HepG2 (cell line): ENCODE results near the gene CNP. TPM values are rescaled to one million over a fixed set of nuclear protein-coding genes. Genes with fewer than 3 reads are reported as not detected.

Experiments used
- ATF3 ChIP-seq: sonication (generic); formaldehyde crosslinking; IDR thresholded peaks from 2 replicates; pipeline ENCODE4 v1.4.0; 2020; ENCODE audit warnings: missing genetic modification reagents
- E2F2 ChIP-seq: sonication (generic); formaldehyde crosslinking; IDR thresholded peaks from 2 replicates; pipeline ENCODE4 v1.4.0; 2020; ENCODE audit warnings: missing genetic modification reagents, borderline replicate concordance
- FOXA3 ChIP-seq: IDR thresholded peaks from 2 replicates; pipeline ENCODE4 v1.6.1; 2016; ENCODE audit warnings: missing genetic modification reagents, missing compliant biosample characterization
- GRHL1 ChIP-seq: sonication (generic); formaldehyde crosslinking; conservative IDR thresholded peaks from 2 replicates; pipeline ENCODE4 v1.8.0; 2022; ENCODE audit warnings: missing genetic modification reagents
- HIC2 ChIP-seq: sonication (generic); formaldehyde crosslinking; IDR thresholded peaks from 2 replicates; pipeline ENCODE4 v1.9.0; 2022; ENCODE audit warnings: low read depth, missing genetic modification reagents
- JDP2 ChIP-seq: sonication (generic); formaldehyde crosslinking; IDR thresholded peaks from 2 replicates; pipeline ENCODE4 v1.8.1; 2022; ENCODE audit warnings: missing genetic modification reagents, borderline replicate concordance
- KDM2A ChIP-seq: sonication (generic); formaldehyde crosslinking; IDR thresholded peaks from 2 replicates; pipeline ENCODE4 v1.4.0; 2020; ENCODE audit warnings: low read depth, missing genetic modification reagents, borderline replicate concordance
- TAF15 ChIP-seq: fragments of 200-400 bp; formaldehyde crosslinking; IDR thresholded peaks from one replicate; pipeline ENCODE4 v1.6.1; 2018; ENCODE audit warnings: mild to moderate bottlenecking, low read depth, low read length; ENCODE audit not compliant: poor library complexity, severe bottlenecking
- TFAP4 ChIP-seq: sonication (generic); IDR thresholded peaks from 2 replicates; pipeline ENCODE4 v1.6.1; 2016; ENCODE audit warnings: low read depth, borderline replicate concordance
- ZFYVE20 ChIP-seq: sonication (generic); formaldehyde crosslinking; IDR thresholded peaks from 2 replicates; pipeline ENCODE4 v1.8.0; 2023; ENCODE audit warnings: low read depth, mild to moderate bottlenecking, moderate library complexity, missing genetic modification reagents, borderline replicate concordance
- ZNF121 ChIP-seq: sonication (generic); formaldehyde crosslinking; IDR thresholded peaks from 2 replicates; pipeline ENCODE4 v1.5.0; 2020; ENCODE audit warnings: mild to moderate bottlenecking, missing genetic modification reagents
- ZNF136 ChIP-seq: sonication (generic); formaldehyde crosslinking; IDR thresholded peaks from 2 replicates; pipeline ENCODE4 v1.8.1; 2022; ENCODE audit warnings: low read depth, mild to moderate bottlenecking, moderate library complexity, missing genetic modification reagents
- ZNF234 ChIP-seq: sonication (generic); formaldehyde crosslinking; conservative IDR thresholded peaks from 2 replicates; pipeline ENCODE4 v1.5.1; 2020; ENCODE audit warnings: mild to moderate bottlenecking, missing genetic modification reagents
- ZNF253 ChIP-seq: sonication (generic); formaldehyde crosslinking; IDR thresholded peaks from 2 replicates; pipeline ENCODE4 v1.8.0; 2022; ENCODE audit warnings: mild to moderate bottlenecking, missing genetic modification reagents, borderline replicate concordance
- ZNF562 ChIP-seq: sonication (generic); formaldehyde crosslinking; IDR thresholded peaks from 2 replicates; pipeline ENCODE4 v1.8.0; 2022; ENCODE audit warnings: missing genetic modification reagents, borderline replicate concordance
- ZNF704 ChIP-seq: sonication (generic); formaldehyde crosslinking; IDR thresholded peaks from 2 replicates; pipeline ENCODE4 v1.8.1; 2023; ENCODE audit warnings: mild to moderate bottlenecking, inconsistent platforms, moderate library complexity, missing genetic modification reagents, borderline replicate concordance
- ZNF775 ChIP-seq: sonication (generic); formaldehyde crosslinking; IDR thresholded peaks from 2 replicates; pipeline ENCODE4 v1.4.0; 2020; ENCODE audit warnings: missing genetic modification reagents, mild to moderate bottlenecking, moderate library complexity, borderline replicate concordance
- polyA plus RNA-seq, 8 experiments: library from polyadenylated mRNA; depleted of rRNA in 3 of 8; stranded (reverse) in 7 of 8; unstranded in 1 of 8; fragments of >200 nt; fragmentation: Illumina TruSeq in 4 of 8; extraction: Trizol in 4 of 8; gene quantifications; 2 replicates each; pipeline versions ENCODE4 v1.2.1 to v1.2.3, GENCODE V29; 2011 to 2016; ENCODE audit warnings: low read depth in 4 of 8, missing spikeins in 1 of 8, mixed read lengths in 1 of 8; ENCODE audit not compliant: insufficient read depth in 1 of 8
- total RNA-seq, 5 experiments: library from RNA; depleted of rRNA; stranded (reverse); fragments of >200 nt; fragmentation: Illumina TruSeq; extraction: Trizol; gene quantifications; 2 replicates each; pipeline ENCODE4 v1.2.3, GENCODE V29; 2016; ENCODE audit warnings: low read depth in 1 of 5

CNP gene
- total and polyA plus RNA-seq, 2 of the 13 experiments (the other 11 are each of a cell fraction or from before 2014, with no cell fraction given), result 97.2 to 161 TPM

GRCh38 chr17:42016941-42017865 lies 50.6 kb downstream of the CNP start, which contains the start of gene DNAJC7 (continued):
- TF ChIP-seq GRHL1 (CRISPR knock-in tag), result no peak
- TF ChIP-seq HIC2 (CRISPR knock-in tag), result no peak; the same call in 1 of the 2 replicates
- TF ChIP-seq TAF15, result no peak
- 0 out of 2 replicates have a peak, but pooled peaks have one; percentile 61 for TF ChIP-seq ZNF253
- TF ChIP-seq JDP2, result no peak
- TF ChIP-seq ZNF704 (CRISPR knock-in tag), result peak; percentile 96
- TF ChIP-seq ZNF136 (CRISPR knock-in tag), result 0 out of 2 replicates have a peak, but pooled peaks have one; percentile 25
- no peak for TF ChIP-seq ZNF562 (CRISPR knock-in tag)
- TF ChIP-seq ATF3 (CRISPR knock-in tag), result no peak
- TF ChIP-seq FOXA3 (CRISPR knock-in tag), result peak; percentile 56; the same call in 1 of the 2 replicates
- no peak for TF ChIP-seq E2F2 (CRISPR knock-in tag)
- peak; percentile 70 for TF ChIP-seq ZNF121 (CRISPR knock-in tag)
- peak; percentile 77; the same call in 1 of the 2 replicates for TF ChIP-seq TFAP4
- TF ChIP-seq ZNF775 (CRISPR knock-in tag), result no peak
- TF ChIP-seq ZFYVE20 (CRISPR knock-in tag), result no peak
- TF ChIP-seq KDM2A (CRISPR knock-in tag), result peak; percentile 96
- peak; percentile 56; the same call in 1 of the 2 replicates for TF ChIP-seq ZNF234 (CRISPR knock-in tag)
